ENCODE data around the gene TNFSF13B.
"Not testable (repeated sequence)": the region's sequence is repeated elsewhere in the genome, so short reads cannot be mapped to it uniquely, and the experiment has no call there.

Gene TNFSF13B

GRCh38 chr13:108269601-108270328 lies at the start of gene TNFSF13B:
Gene TNFSF13B (plus strand): TSS chr13:108269718. CDS start chr13:108269896, 178 bp downstream.
- peak; percentile 19 for DNase-seq

- no peak for DNase-seq
Measured at GRCh38 chr13:108220041-108220440, 49.5 kb upstream of the TNFSF13B start.

GRCh38 chr13:108223687-108224503 lies 45.6 kb upstream of the TNFSF13B start:
- no peak for DNase-seq

GRCh38 chr13:108225440-108225839 lies 44.1 kb upstream of the TNFSF13B start:
- DNase-seq, result no peak

GRCh38 chr13:108226184-108226583 lies 43.3 kb upstream of the TNFSF13B start:
- no peak for DNase-seq

- peak; percentile 44 for DNase-seq
Measured at GRCh38 chr13:108227651-108228272, 41.8 kb upstream of the TNFSF13B start.

- no peak for DNase-seq
Measured at GRCh38 chr13:108230377-108230776, 39.1 kb upstream of the TNFSF13B start.

- no peak for DNase-seq
Measured at GRCh38 chr13:108249150-108249549, 20.4 kb upstream of the TNFSF13B start.

GRCh38 chr13:108257248-108257647 lies 12.3 kb upstream of the TNFSF13B start:
- no peak for DNase-seq

- DNase-seq, result no peak
Measured at GRCh38 chr13:108263621-108264355, 5.7 kb upstream of the TNFSF13B start.

GRCh38 chr13:108266321-108266990 lies 3.1 kb upstream of the TNFSF13B start:
- DNase-seq, result no peak

- no peak for DNase-seq
Measured at GRCh38 chr13:108267347-108267746, 2.2 kb upstream of the TNFSF13B start.

- DNase-seq, result not testable (repeated sequence)
Measured at GRCh38 chr13:108267855-108268254, 1.7 kb upstream of the TNFSF13B start.

GRCh38 chr13:108268466-108269112 lies 929 bp upstream of the TNFSF13B start:
- no peak for DNase-seq

- DNase-seq, result no peak
Measured at GRCh38 chr13:108270442-108270841, 924 bp downstream of the TNFSF13B start.

GRCh38 chr13:108272333-108272732 lies 2.8 kb downstream of the TNFSF13B start:
- peak; percentile 6 for DNase-seq

- no peak for DNase-seq
Measured at GRCh38 chr13:108273429-108274118, 4.1 kb downstream of the TNFSF13B start.

- no peak for DNase-seq
Measured at GRCh38 chr13:108274718-108275117, 5.2 kb downstream of the TNFSF13B start.

GRCh38 chr13:108276060-108276459 lies 6.5 kb downstream of the TNFSF13B start:
- DNase-seq, result no peak

- no peak for DNase-seq
Measured at GRCh38 chr13:108278466-108278865, 8.9 kb downstream of the TNFSF13B start.

GRCh38 chr13:108281901-108282300 lies 12.4 kb downstream of the TNFSF13B start:
- DNase-seq, result no peak
